ENCODE results near the gene ITGAE. TPM values are rescaled to one million over a fixed set of nuclear protein-coding genes. Genes with fewer than 3 reads are reported as not detected.

Gene ITGAE
- total RNA-seq, 1 donor from 2014 or later: 16.7 TPM

DNA sequence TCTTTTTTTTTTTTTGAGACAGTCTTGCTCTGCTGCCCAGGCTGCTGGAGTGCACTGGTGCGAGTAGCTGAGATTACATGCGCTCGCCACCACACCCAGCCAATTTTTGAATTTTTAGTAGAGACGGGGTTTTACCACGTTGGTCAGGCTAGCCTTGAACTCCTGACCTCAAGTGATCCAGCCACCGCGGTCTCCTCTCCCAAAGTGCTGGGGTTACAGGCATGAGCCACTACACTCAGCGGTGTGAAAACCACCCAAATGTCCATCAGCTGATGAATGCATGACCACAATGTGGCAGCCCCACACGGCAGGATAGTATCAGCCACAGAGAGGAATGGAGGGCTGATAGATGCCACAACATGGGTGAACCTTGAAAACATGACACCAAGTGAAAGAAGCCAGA, 107.2 kb downstream of the ITGAE start:
- Histone ChIP-seq H3K27ac (ENCODE audit: low read depth, low read length) (peak overlapping the region; percentile 99), H3K9me3 (ENCODE audit: control insufficient read depth in 3 of 3, low read length in 3 of 3) (no peaks in the 10 kb centered on the region), H3K4me3 (ENCODE audit: low read length in 3 of 3) (no peak overlapping the region), H3K9ac (ENCODE audit: low read depth in 1 of 3, low read length in 3 of 3) (peak overlapping the region in 2 of 3 donors; percentile 40 to 91), H3K4me1 (ENCODE audit: control insufficient read depth in 3 of 3, insufficient read depth in 3 of 3, low read length in 3 of 3) (peaks cover 5 to 40% (median 20%) of the 10 kb centered on the region in 3 donors), H3K36me3 (ENCODE audit: control insufficient read depth in 3 of 3, insufficient read depth in 3 of 3, low read length in 3 of 3) (peaks cover 5 to 13% (median 12%) of the 10 kb centered on the region in 3 donors), H3K27me3 (ENCODE audit: control insufficient read depth in 3 of 3, insufficient read depth in 3 of 3, low read length in 3 of 3) (peaks cover 0 to 15% (median 5%) of the 10 kb centered on the region in 3 donors)

DNA sequence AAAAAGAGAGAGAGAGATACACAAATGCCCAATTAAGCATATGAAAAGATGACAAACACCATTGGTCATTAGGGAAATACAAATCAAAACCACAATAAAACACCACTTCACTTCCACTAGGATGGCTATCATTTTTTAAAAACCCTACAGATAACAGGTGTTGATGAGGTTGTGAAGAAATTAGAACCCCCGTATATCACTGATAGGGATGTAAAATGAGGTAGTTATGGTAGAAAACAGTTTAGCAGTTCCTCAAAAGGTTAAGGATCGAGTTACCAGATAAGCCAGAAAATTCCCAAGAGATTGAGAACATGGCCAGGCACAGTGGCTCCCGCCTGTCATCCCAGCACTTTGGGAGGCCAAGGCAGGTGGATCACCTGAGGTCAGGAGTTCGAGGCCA, 107.8 kb downstream of the ITGAE start:
- peak overlapping the region; percentile 13 for H3K27ac ChIP-seq (ENCODE audit: low read depth, low read length)

DNA sequence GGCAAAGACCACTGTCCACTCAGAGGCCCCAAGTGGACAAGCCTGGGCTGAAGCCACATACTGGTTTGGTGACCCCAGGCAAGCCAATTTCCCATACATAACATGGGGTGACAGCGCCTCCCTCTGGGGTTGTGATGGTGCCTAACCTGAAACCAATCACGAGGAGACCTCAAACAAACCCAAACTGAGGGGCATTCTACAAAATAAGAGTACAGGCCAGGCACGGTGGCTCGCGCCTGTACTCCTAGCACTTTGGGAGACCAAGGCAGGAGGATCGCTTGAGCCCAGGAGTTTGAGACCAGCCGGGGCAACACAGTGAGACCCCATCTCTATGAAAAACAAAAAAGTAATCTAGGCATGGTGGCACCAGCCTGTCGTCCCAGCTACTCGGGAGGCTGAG, 108.6 kb downstream of the ITGAE start:
- Histone ChIP-seq H3K4me3 (ENCODE audit: low read length in 3 of 3) (no peak overlapping the region), H3K27me3 (ENCODE audit: control insufficient read depth in 3 of 3, insufficient read depth in 3 of 3, low read length in 3 of 3) (peaks cover 0 to 15% (median 5%) of the 10 kb centered on the region in 3 donors), H3K9ac (ENCODE audit: low read depth in 1 of 3, low read length in 3 of 3) (peak overlapping the region in 1 of 3 donors; percentile 14), H3K27ac (ENCODE audit: low read depth, low read length) (no peak overlapping the region), H3K9me3 (ENCODE audit: control insufficient read depth in 3 of 3, low read length in 3 of 3) (no peaks in the 10 kb centered on the region), H3K4me1 (ENCODE audit: control insufficient read depth in 3 of 3, insufficient read depth in 3 of 3, low read length in 3 of 3) (peaks cover 5 to 40% (median 20%) of the 10 kb centered on the region in 3 donors), H3K36me3 (ENCODE audit: control insufficient read depth in 3 of 3, insufficient read depth in 3 of 3, low read length in 3 of 3) (peaks cover 11 to 16% (median 13%) of the 10 kb centered on the region in 3 donors)

More for the DNA sequence above, 107.8 kb downstream of the ITGAE start:
- H3K36me3 ChIP-seq (ENCODE audit: control insufficient read depth in 3 of 3, insufficient read depth in 3 of 3, low read length in 3 of 3): peaks cover 11 to 15% (median 15%) of the 10 kb centered on the region in 3 donors
- H3K4me3 ChIP-seq (ENCODE audit: low read length in 3 of 3): no peak overlapping the region
- peaks cover 0 to 15% (median 5%) of the 10 kb centered on the region in 3 donors for H3K27me3 ChIP-seq (ENCODE audit: control insufficient read depth in 3 of 3, insufficient read depth in 3 of 3, low read length in 3 of 3)
- H3K4me1 ChIP-seq (ENCODE audit: control insufficient read depth in 3 of 3, insufficient read depth in 3 of 3, low read length in 3 of 3): peaks cover 5 to 40% (median 20%) of the 10 kb centered on the region in 3 donors
- H3K9ac ChIP-seq (ENCODE audit: low read depth in 1 of 3, low read length in 3 of 3): no peak overlapping the region
- H3K9me3 ChIP-seq (ENCODE audit: control insufficient read depth in 3 of 3, low read length in 3 of 3): no peaks in the 10 kb centered on the region

DNA sequence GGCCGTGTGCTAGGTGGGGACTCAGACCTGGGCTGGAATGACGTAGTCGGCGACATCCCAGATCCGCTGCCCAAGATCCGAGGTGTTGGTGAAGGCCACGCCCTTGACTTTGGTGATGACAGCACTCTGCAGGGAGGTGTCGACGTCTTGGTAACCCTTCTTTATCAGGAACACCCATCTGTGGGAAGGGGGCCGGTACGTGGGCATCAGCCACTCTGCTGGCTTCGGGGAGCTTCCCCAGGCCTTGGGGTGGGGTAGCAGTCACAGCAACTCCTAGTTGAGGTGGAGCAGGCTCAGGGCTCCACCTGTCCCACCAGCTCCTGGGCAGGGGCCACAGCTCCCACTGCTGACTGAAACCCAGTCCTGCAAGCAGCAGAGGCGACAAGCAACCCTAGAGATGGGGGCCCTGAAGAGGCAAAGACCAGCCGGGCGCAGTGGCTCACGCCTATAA, 109.3 kb downstream of the ITGAE start:
- Histone ChIP-seq H3K27me3 (ENCODE audit: control insufficient read depth in 3 of 3, insufficient read depth in 3 of 3, low read length in 3 of 3) (peaks cover 0 to 15% (median 5%) of the 10 kb centered on the region in 3 donors), H3K27ac (ENCODE audit: low read depth, low read length) (no peak overlapping the region), H3K9ac (ENCODE audit: low read depth in 1 of 3, low read length in 3 of 3) (peak overlapping the region in 1 of 3 donors; percentile 33), H3K9me3 (ENCODE audit: control insufficient read depth in 3 of 3, low read length in 3 of 3) (no peaks in the 10 kb centered on the region), H3K4me1 (ENCODE audit: control insufficient read depth in 3 of 3, insufficient read depth in 3 of 3, low read length in 3 of 3) (peaks cover 5 to 40% (median 20%) of the 10 kb centered on the region in 3 donors), H3K36me3 (ENCODE audit: control insufficient read depth in 3 of 3, insufficient read depth in 3 of 3, low read length in 3 of 3) (peaks cover 11 to 16% (median 13%) of the 10 kb centered on the region in 3 donors), H3K4me3 (ENCODE audit: low read length in 3 of 3) (no peak overlapping the region)

DNA sequence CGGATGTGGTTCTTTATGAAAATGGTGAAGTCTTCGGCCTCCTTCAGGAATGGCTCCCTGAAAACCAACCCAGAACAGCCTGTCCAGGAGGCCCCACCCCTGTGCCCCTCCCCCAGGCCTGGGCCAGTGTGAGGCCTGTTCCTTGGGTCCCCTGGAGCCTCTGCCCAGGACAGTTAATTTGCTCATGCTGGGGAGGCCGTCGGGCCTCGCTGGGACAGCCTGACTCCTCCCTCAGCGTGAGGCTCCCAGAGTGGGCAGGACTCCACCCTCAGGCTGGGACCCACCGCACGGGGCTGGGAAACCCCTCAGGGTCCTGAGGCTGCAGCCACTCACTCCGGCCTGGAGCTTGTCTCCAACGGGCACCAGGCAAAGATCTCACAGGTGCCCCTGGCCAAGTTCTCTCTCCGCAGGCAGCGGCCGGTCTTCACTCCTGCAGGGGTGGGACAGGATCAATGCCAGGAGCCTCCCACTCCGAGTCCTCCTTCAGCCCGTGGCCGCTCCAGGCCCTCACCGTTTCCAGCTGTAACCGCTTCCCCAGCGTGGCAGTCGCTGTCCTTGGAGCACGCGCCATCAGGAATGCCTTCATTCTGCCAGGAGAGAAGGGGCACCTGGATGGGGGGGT, 110.8 kb downstream of the ITGAE start:
- H3K27me3 ChIP-seq (ENCODE audit: control insufficient read depth in 3 of 3, insufficient read depth in 3 of 3, low read length in 3 of 3): peaks cover 0 to 15% (median 1%) of the 10 kb centered on the region in 3 donors

DNA sequence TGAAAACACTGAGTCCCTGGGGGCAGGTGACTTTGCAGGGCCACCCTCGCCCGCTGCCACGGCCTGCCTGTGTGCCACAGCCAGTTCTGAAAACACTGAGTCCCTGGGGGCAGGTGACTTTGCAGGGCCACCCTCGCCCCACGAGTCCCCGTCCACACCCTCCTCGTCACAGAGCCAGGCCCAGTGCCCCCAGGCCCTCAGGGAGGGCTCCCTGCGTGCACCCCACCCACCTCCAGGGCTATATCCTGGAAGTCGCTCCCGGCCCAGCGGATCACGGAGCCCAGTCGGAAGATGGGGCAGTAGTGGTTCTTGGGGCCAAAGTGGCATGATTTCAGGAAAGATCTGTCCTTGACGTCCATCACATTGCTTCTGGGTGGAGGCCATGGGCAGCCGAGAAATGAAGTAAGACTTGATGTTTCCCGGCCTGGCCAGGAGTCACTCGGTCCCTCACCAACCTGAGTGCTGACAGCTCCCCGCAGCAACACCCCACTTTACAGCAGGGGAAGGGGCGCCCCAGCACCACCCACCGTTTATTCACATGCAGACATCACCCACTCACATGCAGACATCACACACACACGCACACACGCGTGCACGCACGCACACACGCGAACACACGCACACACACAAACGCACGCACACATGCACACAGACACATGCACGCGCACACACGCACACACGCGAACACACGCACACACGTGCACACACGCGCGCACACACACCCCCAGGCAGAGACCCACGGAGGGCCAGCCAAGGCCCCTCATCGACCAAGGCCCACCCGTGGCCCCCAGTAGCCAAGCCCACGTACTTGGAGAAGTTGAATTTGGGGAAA, 111.5 kb downstream of the ITGAE start:
- H3K9ac ChIP-seq (ENCODE audit: low read depth in 1 of 3, low read length in 3 of 3): peak overlapping the region in 1 of 3 donors; percentile 25
- H3K9me3 ChIP-seq (ENCODE audit: control insufficient read depth in 3 of 3, low read length in 3 of 3): no peaks in the 10 kb centered on the region
- no peak overlapping the region for H3K4me3 ChIP-seq (ENCODE audit: low read length in 3 of 3)
- peaks cover 11 to 16% (median 13%) of the 10 kb centered on the region in 3 donors for H3K36me3 ChIP-seq (ENCODE audit: control insufficient read depth in 3 of 3, insufficient read depth in 3 of 3, low read length in 3 of 3)
- H3K27me3 ChIP-seq (ENCODE audit: control insufficient read depth in 3 of 3, insufficient read depth in 3 of 3, low read length in 3 of 3): peaks cover 0 to 9% (median 0%) of the 10 kb centered on the region in 3 donors
- H3K4me1 ChIP-seq (ENCODE audit: control insufficient read depth in 3 of 3, insufficient read depth in 3 of 3, low read length in 3 of 3): peaks cover under 1 to 27% (median 11%) of the 10 kb centered on the region in 3 donors
- H3K27ac ChIP-seq (ENCODE audit: low read depth, low read length): no peak overlapping the region

More for the DNA sequence above, 110.8 kb downstream of the ITGAE start:
- Histone ChIP-seq H3K27ac (ENCODE audit: low read depth, low read length) (no peak overlapping the region), H3K9me3 (ENCODE audit: control insufficient read depth in 3 of 3, low read length in 3 of 3) (no peaks in the 10 kb centered on the region), H3K4me1 (ENCODE audit: control insufficient read depth in 3 of 3, insufficient read depth in 3 of 3, low read length in 3 of 3) (peaks cover 2 to 34% (median 18%) of the 10 kb centered on the region in 3 donors), H3K4me3 (ENCODE audit: low read length in 3 of 3) (no peak overlapping the region), H3K9ac (ENCODE audit: low read depth in 1 of 3, low read length in 3 of 3) (peak overlapping the region in 1 of 3 donors; percentile 33), H3K36me3 (ENCODE audit: control insufficient read depth in 3 of 3, insufficient read depth in 3 of 3, low read length in 3 of 3) (peaks cover 11 to 16% (median 13%) of the 10 kb centered on the region in 3 donors)

DNA sequence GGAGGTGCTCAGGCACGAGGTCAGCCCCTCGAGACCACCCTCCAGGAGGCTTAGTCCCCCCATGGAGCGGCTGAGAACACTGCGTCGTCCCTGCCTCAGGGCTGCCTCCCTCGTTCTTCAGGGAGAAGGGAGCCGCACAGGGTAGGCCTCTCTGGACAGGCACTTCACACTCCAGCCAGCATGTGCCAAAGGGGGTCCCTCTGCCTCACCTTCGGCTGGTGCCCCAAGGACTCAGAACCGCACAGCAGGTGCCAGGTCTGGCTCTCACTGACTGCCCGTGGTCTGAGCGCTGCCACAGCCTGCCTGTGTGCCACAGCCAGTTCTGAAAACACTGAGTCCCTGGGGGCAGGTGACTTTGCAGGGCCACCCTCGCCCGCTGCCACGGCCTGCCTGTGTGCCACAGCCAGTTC, 112.1 kb downstream of the ITGAE start:
- Histone ChIP-seq H3K27ac (ENCODE audit: low read depth, low read length) (no peak overlapping the region), H3K36me3 (ENCODE audit: control insufficient read depth in 3 of 3, insufficient read depth in 3 of 3, low read length in 3 of 3) (peaks cover 13 to 16% (median 13%) of the 10 kb centered on the region in 3 donors), H3K4me3 (ENCODE audit: low read length in 3 of 3) (no peak overlapping the region), H3K27me3 (ENCODE audit: control insufficient read depth in 3 of 3, insufficient read depth in 3 of 3, low read length in 3 of 3) (peaks cover 0 to 7% (median 0%) of the 10 kb centered on the region in 3 donors), H3K9me3 (ENCODE audit: control insufficient read depth in 3 of 3, low read length in 3 of 3) (no peaks in the 10 kb centered on the region), H3K9ac (ENCODE audit: low read depth in 1 of 3, low read length in 3 of 3) (no peak overlapping the region), H3K4me1 (ENCODE audit: control insufficient read depth in 3 of 3, insufficient read depth in 3 of 3, low read length in 3 of 3) (peaks cover 0 to 21% (median 7%) of the 10 kb centered on the region in 3 donors)

DNA sequence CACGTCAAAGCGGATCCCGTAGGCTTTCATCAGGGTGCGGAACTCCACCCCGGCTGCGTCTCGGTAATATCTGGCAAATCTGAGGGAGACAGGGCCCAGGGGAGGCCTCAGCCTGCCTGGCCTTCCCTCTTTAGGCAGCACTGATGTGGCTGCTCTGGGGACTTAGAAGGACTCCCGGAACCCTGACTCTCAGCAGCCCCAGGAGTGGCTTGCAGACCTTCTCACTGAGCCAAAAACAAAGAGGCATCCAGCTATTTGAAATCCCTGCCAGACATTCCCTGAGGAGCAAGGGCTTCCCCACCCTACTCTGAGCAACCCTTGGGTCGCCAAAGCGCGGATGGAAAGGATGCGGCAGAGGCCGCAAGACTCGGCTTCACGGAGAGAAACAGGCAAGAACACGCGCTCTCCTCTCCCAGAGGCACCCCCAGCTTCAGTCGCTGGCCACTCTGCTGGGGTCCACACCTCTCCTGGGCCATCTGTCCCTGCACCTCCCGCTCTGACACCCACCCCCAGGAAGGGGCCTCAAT, 112.9 kb downstream of the ITGAE start:
- Histone ChIP-seq H3K27me3 (ENCODE audit: control insufficient read depth in 3 of 3, insufficient read depth in 3 of 3, low read length in 3 of 3) (peaks cover 0 to 5% (median 0%) of the 10 kb centered on the region in 3 donors), H3K9ac (ENCODE audit: low read depth in 1 of 3, low read length in 3 of 3) (no peak overlapping the region), H3K9me3 (ENCODE audit: control insufficient read depth in 3 of 3, low read length in 3 of 3) (no peaks in the 10 kb centered on the region), H3K27ac (ENCODE audit: low read depth, low read length) (no peak overlapping the region), H3K4me3 (ENCODE audit: low read length in 3 of 3) (no peak overlapping the region), H3K36me3 (ENCODE audit: control insufficient read depth in 3 of 3, insufficient read depth in 3 of 3, low read length in 3 of 3) (peaks cover 13 to 16% (median 15%) of the 10 kb centered on the region in 3 donors), H3K4me1 (ENCODE audit: control insufficient read depth in 3 of 3, insufficient read depth in 3 of 3, low read length in 3 of 3) (peaks cover 0 to 16% (median 6%) of the 10 kb centered on the region in 3 donors)

DNA sequence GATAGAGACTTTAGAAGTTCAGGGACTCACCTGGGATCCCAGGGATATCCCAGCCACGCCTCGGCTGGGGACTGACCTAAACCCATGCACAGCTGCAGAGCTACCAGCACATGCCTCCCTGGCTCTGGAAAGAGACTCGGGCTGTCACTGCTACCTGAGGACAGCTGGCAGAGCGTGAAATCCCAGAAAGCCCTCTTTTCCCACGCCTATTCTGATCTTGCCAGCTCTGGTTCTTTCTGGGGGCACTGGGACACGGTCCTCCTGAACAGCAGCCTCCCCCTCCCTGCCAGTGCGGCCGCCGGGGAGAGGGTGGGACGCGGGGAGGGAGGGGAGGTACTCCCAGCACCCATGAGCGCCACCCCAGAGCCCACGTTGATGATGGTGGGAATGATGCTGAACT, 115.8 kb downstream of the ITGAE start:
- Histone ChIP-seq H3K4me3 (ENCODE audit: low read length in 3 of 3) (no peak overlapping the region), H3K9me3 (ENCODE audit: control insufficient read depth in 3 of 3, low read length in 3 of 3) (no peaks in the 10 kb centered on the region), H3K27ac (ENCODE audit: low read depth, low read length) (no peak overlapping the region), H3K9ac (ENCODE audit: low read depth in 1 of 3, low read length in 3 of 3) (no peak overlapping the region), H3K36me3 (ENCODE audit: control insufficient read depth in 3 of 3, insufficient read depth in 3 of 3, low read length in 3 of 3) (peaks cover 11% of the 10 kb centered on the region in 3 donors), H3K27me3 (ENCODE audit: control insufficient read depth in 3 of 3, insufficient read depth in 3 of 3, low read length in 3 of 3) (no peaks in the 10 kb centered on the region), H3K4me1 (ENCODE audit: control insufficient read depth in 3 of 3, insufficient read depth in 3 of 3, low read length in 3 of 3) (peaks cover 0 to under 1% (median 0%) of the 10 kb centered on the region in 3 donors)

All from skeletal muscle tissue (tissue), 4 donors.